ENCODE data around the gene SLC4A8.

GRCh38 chr12:51374856-51375255 lies 49.8 kb upstream of the SLC4A8 start:
- TF ChIP-seq CTCF (IDR thresholded peaks at IDR 0.05) (no peak), POLR2A (IDR thresholded peaks at IDR 0.05) (no peak)
